Airway epithelial cell (primary cell): ENCODE data around the gene PRKCD. TPM values are rescaled to one million over a fixed set of nuclear protein-coding genes. Genes with fewer than 3 reads are reported as not detected.

Experiments
- total RNA-seq: library from RNA; depleted of rRNA; stranded (reverse); fragments of >200 nt; gene quantifications from 2 replicates; pipeline ENCODE4 v1.2.3, GENCODE V29; 2015

PRKCD gene
- 11.2 and 13.5 TPM in 2 replicates for total RNA-seq

DNA sequence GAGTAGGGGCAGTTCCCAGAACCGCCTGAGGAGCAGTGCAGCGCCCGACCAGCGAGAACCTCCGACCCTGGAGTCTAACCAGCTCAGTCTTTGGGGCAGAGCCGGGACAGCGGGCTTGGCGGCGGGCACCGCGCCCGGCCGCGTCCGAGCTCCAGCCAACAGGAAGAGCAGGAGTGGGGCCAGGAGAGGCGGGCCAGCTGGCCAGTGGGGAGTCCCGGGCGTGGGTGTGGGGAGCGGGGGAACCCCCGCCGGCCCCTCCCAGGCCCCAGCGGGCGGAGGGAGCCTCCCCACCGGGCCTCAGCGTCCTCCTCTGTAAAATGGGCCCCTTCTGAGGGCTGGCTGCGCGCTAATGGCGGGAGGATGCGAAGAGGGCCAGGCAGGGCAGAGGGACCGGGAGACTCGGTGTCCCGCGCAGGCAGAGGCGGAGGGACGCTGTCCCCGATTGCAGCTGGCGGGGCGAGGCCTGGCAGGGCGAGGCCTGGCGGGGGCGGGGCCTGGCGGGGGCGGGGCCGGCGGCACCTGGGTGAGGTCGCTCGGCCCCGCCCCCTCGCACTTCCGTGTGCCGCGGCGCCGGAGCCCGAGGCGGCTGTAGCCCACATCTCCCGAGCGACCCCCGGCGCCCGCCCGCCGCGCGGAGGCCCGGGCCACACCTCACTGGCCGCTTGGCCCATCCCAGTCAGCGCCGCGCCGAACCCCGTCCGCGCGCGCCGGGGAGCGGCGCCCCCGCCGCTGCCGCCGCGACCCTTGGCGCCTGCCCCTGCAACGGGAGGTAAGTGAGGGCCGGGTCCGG, at the start of gene PRKCD:
Gene PRKCD, plus strand, starts transcription at position 550 of the 790 bp plus-strand sequence. CDS start 17,214 bp downstream, outside the sequence.

DNA sequence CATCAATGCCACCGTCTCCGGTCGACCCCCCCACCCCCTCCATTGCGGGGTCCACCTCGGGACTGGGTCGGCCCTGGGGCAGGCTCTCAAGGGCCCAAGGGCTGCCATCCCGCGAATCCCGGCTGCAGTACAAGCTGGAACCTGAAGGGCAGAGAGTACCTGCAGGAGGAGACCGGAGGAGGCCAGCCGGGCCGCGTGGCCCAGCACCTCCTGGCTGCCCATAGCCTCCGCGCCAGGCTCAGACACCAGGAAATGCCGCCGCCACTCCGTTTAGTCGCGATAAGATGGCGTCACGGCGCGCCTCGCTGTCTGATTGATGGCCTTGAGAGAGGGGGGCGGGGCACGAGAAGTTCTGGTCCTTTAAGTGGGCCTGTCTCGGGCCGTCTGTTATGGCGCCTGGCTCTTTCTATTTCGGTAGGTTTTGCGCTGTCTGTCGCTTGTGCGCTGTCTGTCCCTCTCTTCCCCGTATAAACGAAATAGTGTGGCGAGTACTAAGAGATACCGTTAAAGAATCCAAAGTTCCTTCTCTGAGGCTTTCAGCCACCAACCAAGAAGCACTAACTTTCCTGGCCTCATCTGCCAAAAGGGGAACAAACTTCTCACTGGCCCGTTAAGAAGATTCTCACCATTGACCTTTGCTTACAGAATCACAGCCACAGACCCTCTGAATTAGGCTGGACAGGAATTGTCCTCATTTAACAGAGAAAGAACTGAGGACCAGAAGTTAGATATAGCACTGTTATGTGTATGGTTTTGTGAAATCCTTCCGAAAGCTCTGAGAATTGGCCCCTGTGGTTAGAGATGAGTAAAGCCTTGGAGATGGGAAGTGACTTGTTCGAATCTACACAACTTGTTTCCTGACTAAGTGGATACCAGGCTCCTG, 30.6 kb upstream of the PRKCD start, which contains the start of gene RFT1:
Gene RFT1, minus strand, starts transcription at position 257 of the 883 bp plus-strand sequence. Its CDS starts 35 bp downstream, at position 222.

Other genes starting within 250 kb of the PRKCD start
- 3.5 and 5.6 TPM in 2 replicates for gene SFMBT1, start 115.1 kb upstream of the PRKCD start, total RNA-seq
- 21.0 and 28.8 TPM in 2 replicates for gene RFT1, start 30.8 kb upstream of the PRKCD start, total RNA-seq
- gene TKT, start 94.8 kb downstream of the PRKCD start, total RNA-seq = 553 and 737 TPM in 2 replicates
- 6.5 and 9.5 TPM in 2 replicates for gene DCP1A, start 186.3 kb downstream of the PRKCD start, total RNA-seq